ENCODE results near the gene IQSEC1.

GRCh38 chr3:12975748-12976522, 97.3 kb downstream of the IQSEC1 start:
- TF ChIP-seq POLR2A (IDR thresholded peaks at IDR 0.05; ENCODE audit: low read depth, low read length) = no peak
- no peak for TF ChIP-seq MAX (IDR thresholded peaks at IDR 0.05; ENCODE audit: low read depth, low read length)
- TF ChIP-seq E2F4 (IDR thresholded peaks at IDR 0.05; ENCODE audit: low read depth, low read length) = no peak
- TF ChIP-seq RAD21 (IDR thresholded peaks at IDR 0.05; ENCODE audit: insufficient read depth, low read depth, low read length) = no peak
- no peak for TF ChIP-seq CTCF (IDR thresholded peaks at IDR 0.05 in 2 of 3, conservative IDR thresholded peaks at IDR 0.05 in 1 of 3; ENCODE audit: control insufficient read depth in 2 of 3, extremely low read depth in 1 of 3, insufficient read depth in 1 of 3, low read depth in 3 of 3, low read length in 3 of 3)
- no peak for TF ChIP-seq ATF2 (IDR thresholded peaks at IDR 0.05; ENCODE audit: low read length)
- TF ChIP-seq KDM1A (IDR thresholded peaks at IDR 0.05; ENCODE audit: borderline replicate concordance) = no peak
- no peak for TF ChIP-seq CHD1 (IDR thresholded peaks at IDR 0.05; ENCODE audit: low read depth, low read length)
- no peak for TF ChIP-seq EP300 (IDR thresholded peaks at IDR 0.05; ENCODE audit: borderline replicate concordance in 1 of 2, control insufficient read depth in 1 of 2, low read depth in 2 of 2, low read length in 2 of 2)
- TF ChIP-seq POLR2AphosphoS5 (IDR thresholded peaks at IDR 0.05; ENCODE audit: low read length) = no peak
- TF ChIP-seq SPI1 (IDR thresholded peaks at IDR 0.05; ENCODE audit: borderline replicate concordance, insufficient read depth, low read depth, low read length) = no peak
- no peak for TF ChIP-seq JUND (IDR thresholded peaks at IDR 0.05; ENCODE audit: low read depth, low read length)

All from GM12878 (cell line).